ENCODE results near the gene PURB. TPM values are rescaled to one million over a fixed set of nuclear protein-coding genes. Genes with fewer than 3 reads are reported as not detected.

The PURB gene
- total and polyA plus RNA-seq, 4 experiments from 2014 or later, result 1.1 to 27.4 (median 14.4) TPM

- no peaks in the 10 kb centered on the region for H3K9me3 ChIP-seq (ENCODE audit: control insufficient read depth in 1 of 2, low read length in 2 of 2)
- ChIA-PET CTCF (ENCODE audit: partially characterized antibody) (interaction anchor here (0.8 to 1.1 kb wide), 3 partner anchors 25 to 79 kb away, joined by 3 read pairs; no protein-coding TSS in a partner anchor), POLR2A (ENCODE audit: partially characterized antibody) (no interaction called here)
- Mint-ChIP-seq H3K36me3 (no peaks in the 10 kb centered on the region), H3K4me3 (peak overlapping the region in 1 of 8 donors; percentile 35), H3K9me3 (peaks cover 0 to 2% (median 0%) of the 10 kb centered on the region in 8 donors), H3K27me3 (no peaks in the 10 kb centered on the region), H3K4me1 (peaks cover 22 to 34% (median 28%) of the 10 kb centered on the region in 4 donors), H3K27ac (peak overlapping the region in 4 of 7 donors; percentile 23 to 87 (median 46))
- H3K4me1 ChIP-seq (ENCODE audit: insufficient read depth, low read length), result peaks cover 23% of the 10 kb centered on the region
- H3K27ac ChIP-seq (ENCODE audit: low read depth, low read length), result no peak overlapping the region
- intact Hi-C loops (cut with micrococcal nuclease), result no loop called here
- no peaks in the 10 kb centered on the region for H3K36me3 ChIP-seq (ENCODE audit: insufficient read depth, low read length)
- no peaks in the 10 kb centered on the region for H3K27me3 ChIP-seq (ENCODE audit: insufficient read depth, low read length)
- no peak for DNase-seq
- no peak overlapping the region for H3K4me3 ChIP-seq (ENCODE audit: low read length in 2 of 2)
Measured at GRCh38 chr7:44894888-44895580, 9.7 kb upstream of the PURB start.

GRCh38 chr7:44893710-44894234, 8.4 kb upstream of the PURB start:
- Mint-ChIP-seq H3K36me3 (no peaks in the 10 kb centered on the region), H3K27ac (peak overlapping the region in 2 of 7 donors; percentile 62 to 83), H3K9me3 (peaks cover 0 to 2% (median 0%) of the 10 kb centered on the region in 8 donors), H3K27me3 (no peaks in the 10 kb centered on the region), H3K4me3 (no peak overlapping the region), H3K4me1 (peaks cover 22 to 37% (median 29%) of the 10 kb centered on the region in 4 donors)
- CTCF ChIA-PET (ENCODE audit: partially characterized antibody), result interaction anchor here (0.8 kb wide), 1 partner anchor 27 kb away, joined by 3 read pairs; no protein-coding TSS in a partner anchor
- Histone ChIP-seq H3K4me1 (ENCODE audit: insufficient read depth, low read length) (peaks cover 23% of the 10 kb centered on the region), H3K4me3 (ENCODE audit: low read length in 2 of 2) (no peak overlapping the region), H3K27ac (ENCODE audit: low read depth, low read length) (no peak overlapping the region), H3K9me3 (ENCODE audit: control insufficient read depth in 1 of 2, low read length in 2 of 2) (no peaks in the 10 kb centered on the region), H3K27me3 (ENCODE audit: insufficient read depth, low read length) (no peaks in the 10 kb centered on the region), H3K36me3 (ENCODE audit: insufficient read depth, low read length) (no peaks in the 10 kb centered on the region)
- intact Hi-C loops (cut with micrococcal nuclease), result no loop called here
- DNase-seq, result no peak
- POLR2A ChIA-PET (ENCODE audit: partially characterized antibody), result interaction anchor here (1.5 kb wide), 1 partner anchor 11 kb away, joined by 3 read pairs; no protein-coding TSS in a partner anchor

GRCh38 chr7:44891791-44892190, 6.5 kb upstream of the PURB start:
- DNase-seq, result no peak
- H3K4me3 Mint-ChIP-seq, result peak overlapping the region in 7 of 8 donors; percentile 45 to 71 (median 66)
- intact Hi-C loops (cut with micrococcal nuclease), result no loop called here
- Histone ChIP-seq H3K27me3 (ENCODE audit: insufficient read depth, low read length) (no peaks in the 10 kb centered on the region), H3K36me3 (ENCODE audit: insufficient read depth, low read length) (no peaks in the 10 kb centered on the region), H3K4me3 (ENCODE audit: low read length in 2 of 2) (no peak overlapping the region), H3K27ac (ENCODE audit: low read depth, low read length) (peak overlapping the region; percentile 60), H3K4me1 (ENCODE audit: insufficient read depth, low read length) (peaks cover 26% of the 10 kb centered on the region), H3K9me3 (ENCODE audit: control insufficient read depth in 1 of 2, low read length in 2 of 2) (no peaks in the 10 kb centered on the region)
- H3K9me3 Mint-ChIP-seq, result peaks cover 0 to 2% (median 0%) of the 10 kb centered on the region in 8 donors
- POLR2A ChIA-PET (ENCODE audit: partially characterized antibody), result interaction anchor here (0.8 to 2.1 kb wide), 3 partner anchors 10 to 686 kb away, joined by 3 to 9 read pairs (median 3); no protein-coding TSS in a partner anchor
- no peaks in the 10 kb centered on the region for H3K36me3 Mint-ChIP-seq
- CTCF ChIA-PET (ENCODE audit: partially characterized antibody), result interaction anchor here (0.6 to 1.7 kb wide), 5 partner anchors 28 to 82 kb away, joined by 3 to 7 read pairs (median 3); no protein-coding TSS in a partner anchor
- no peaks in the 10 kb centered on the region for H3K27me3 Mint-ChIP-seq
- H3K4me1 Mint-ChIP-seq, result peaks cover 19 to 40% (median 23%) of the 10 kb centered on the region in 4 donors
- peak overlapping the region; percentile 85 to 99 (median 92) for H3K27ac Mint-ChIP-seq

DNA sequence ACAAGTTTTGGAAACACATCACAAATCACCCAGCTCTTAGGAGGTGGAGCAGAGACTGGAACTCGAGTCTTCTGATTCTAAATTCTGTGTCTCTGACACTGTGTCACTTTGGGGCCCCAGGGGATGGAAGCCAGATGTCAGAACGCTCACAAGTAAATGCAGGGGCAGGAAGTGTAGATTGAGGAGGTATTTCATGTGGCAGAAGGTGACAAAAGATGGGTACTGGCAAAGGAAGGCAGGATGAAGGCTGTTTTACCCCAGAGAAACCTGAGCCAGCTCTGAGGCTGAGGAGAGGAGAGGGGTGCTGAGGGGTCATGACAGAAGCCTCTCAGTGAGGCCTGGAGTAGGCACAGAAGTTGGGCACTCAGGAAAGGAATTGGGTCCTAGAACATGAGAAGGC, 6.0 kb upstream of the PURB start:
- peak overlapping the region; percentile 60 for H3K27ac ChIP-seq (ENCODE audit: low read depth, low read length)

DNA sequence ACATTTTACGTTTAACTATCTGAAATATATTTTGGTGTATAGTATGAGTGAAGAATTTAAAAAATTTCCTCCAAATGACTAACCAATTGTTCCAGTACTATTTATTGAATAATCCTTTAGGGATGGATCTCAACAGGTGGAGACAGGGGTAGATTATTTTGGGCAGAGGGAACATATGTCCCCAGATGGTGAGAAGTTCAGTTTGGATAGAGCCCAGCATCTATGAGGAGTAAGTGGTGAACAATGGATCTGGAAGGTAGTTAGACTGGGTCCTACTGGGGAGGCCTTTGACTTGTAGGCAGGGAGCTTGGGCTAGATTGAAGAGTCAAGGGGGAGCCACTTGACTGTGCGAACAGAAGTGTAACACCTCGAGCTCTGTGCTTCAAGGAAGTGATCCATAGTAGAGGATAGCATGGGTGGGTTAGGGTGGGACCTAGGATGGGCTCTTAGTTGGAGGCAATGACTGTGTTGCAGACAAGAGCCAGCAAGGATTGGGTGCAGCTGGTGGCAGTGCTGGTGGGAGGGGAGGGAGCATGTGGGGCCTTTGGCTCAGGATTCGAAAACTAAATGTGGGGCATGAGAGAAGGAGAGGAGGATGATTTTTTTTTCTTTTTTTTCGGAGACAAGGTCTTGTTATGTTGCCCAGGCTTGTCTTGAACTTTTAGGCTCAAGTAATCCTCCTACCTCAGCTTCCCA, 3.9 kb upstream of the PURB start:
- H3K27ac Mint-ChIP-seq, result peak overlapping the region; percentile 64 to 100 (median 84)
- peak overlapping the region in 1 of 8 donors; percentile 26 for H3K4me3 Mint-ChIP-seq
- peaks cover 3 to 11% of the 10 kb centered on the region in 2 donors for H3K36me3 Mint-ChIP-seq
- Histone ChIP-seq H3K4me1 (ENCODE audit: insufficient read depth, low read length) (peaks cover 40% of the 10 kb centered on the region), H3K4me3 (ENCODE audit: low read length in 2 of 2) (no peak overlapping the region), H3K9me3 (ENCODE audit: control insufficient read depth in 1 of 2, low read length in 2 of 2) (no peaks in the 10 kb centered on the region), H3K36me3 (ENCODE audit: insufficient read depth, low read length) (no peaks in the 10 kb centered on the region), H3K27me3 (ENCODE audit: insufficient read depth, low read length) (no peaks in the 10 kb centered on the region), H3K27ac (ENCODE audit: low read depth, low read length) (no peak overlapping the region)
- no peaks in the 10 kb centered on the region for H3K27me3 Mint-ChIP-seq
- CTCF ChIA-PET (ENCODE audit: partially characterized antibody), result interaction anchor here (1.0 kb wide), 1 partner anchor 32 kb away, joined by 3 read pairs; no protein-coding TSS in a partner anchor
- H3K9me3 Mint-ChIP-seq, result peaks cover 0 to 8% (median 3%) of the 10 kb centered on the region in 8 donors
- no peak for DNase-seq
- intact Hi-C loops (cut with micrococcal nuclease), result no loop called here
- POLR2A ChIA-PET (ENCODE audit: partially characterized antibody), result no interaction called here
- H3K4me1 Mint-ChIP-seq, result peaks cover 27 to 61% (median 35%) of the 10 kb centered on the region in 4 donors

More for the DNA sequence above, 6.0 kb upstream of the PURB start:
- H3K36me3 Mint-ChIP-seq, result no peaks in the 10 kb centered on the region
- no peaks in the 10 kb centered on the region for H3K27me3 Mint-ChIP-seq
- no peaks in the 10 kb centered on the region for H3K36me3 ChIP-seq (ENCODE audit: insufficient read depth, low read length)
- intact Hi-C loops (cut with micrococcal nuclease), result no loop called here
- H3K27ac Mint-ChIP-seq, result peak overlapping the region; percentile 85 to 99 (median 92)
- H3K4me3 ChIP-seq (ENCODE audit: low read length in 2 of 2), result no peak overlapping the region
- CTCF ChIA-PET (ENCODE audit: partially characterized antibody), result interaction anchor here (0.6 to 1.7 kb wide), 6 partner anchors 10 to 82 kb away, joined by 3 to 7 read pairs (median 3); no protein-coding TSS in a partner anchor
- peak; percentile 63 to 69 (median 67) for DNase-seq
- no peaks in the 10 kb centered on the region for H3K9me3 ChIP-seq (ENCODE audit: control insufficient read depth in 1 of 2, low read length in 2 of 2)
- POLR2A ChIA-PET (ENCODE audit: partially characterized antibody), result interaction anchor here (0.8 to 2.1 kb wide), 5 partner anchors 10 to 686 kb away, joined by 3 to 9 read pairs (median 3); partner anchors contain the start of gene TMED4
- H3K4me3 Mint-ChIP-seq, result peak overlapping the region; percentile 45 to 71 (median 66)
- peaks cover 0 to 2% (median 0%) of the 10 kb centered on the region in 8 donors for H3K9me3 Mint-ChIP-seq
- H3K4me1 Mint-ChIP-seq, result peaks cover 19 to 45% (median 25%) of the 10 kb centered on the region in 4 donors
- H3K4me1 ChIP-seq (ENCODE audit: insufficient read depth, low read length), result peaks cover 30% of the 10 kb centered on the region
- no peaks in the 10 kb centered on the region for H3K27me3 ChIP-seq (ENCODE audit: insufficient read depth, low read length)

DNA sequence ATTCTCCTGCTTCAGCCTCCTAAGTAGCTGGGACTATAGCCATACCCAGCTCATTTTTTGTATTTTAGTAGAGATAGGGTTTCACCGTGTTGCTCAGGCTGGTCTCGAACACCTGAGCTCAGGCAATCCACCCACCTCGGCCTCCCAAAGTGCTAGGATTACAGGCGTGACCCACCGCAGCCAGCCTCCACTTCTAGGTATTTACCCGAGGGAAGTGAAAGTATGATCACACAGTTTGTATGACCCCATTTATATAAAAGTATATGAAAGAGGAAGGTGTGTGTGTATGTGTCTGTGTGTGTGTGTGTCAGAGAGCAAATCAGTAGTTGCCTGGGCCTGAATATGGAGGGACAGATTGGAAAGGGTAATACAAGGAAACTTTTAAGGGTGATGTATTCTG, 2.0 kb upstream of the PURB start:
- ChIA-PET CTCF (ENCODE audit: partially characterized antibody) (interaction anchor here (0.7 kb wide), 1 partner anchor 30 kb away, joined by 3 read pairs; no protein-coding TSS in a partner anchor), POLR2A (ENCODE audit: partially characterized antibody) (interaction anchor here (3.6 kb wide), 1 partner anchor 281 kb away, joined by 33 read pairs; the partner anchor contains the start of gene OGDH)
- Mint-ChIP-seq H3K27me3 (no peaks in the 10 kb centered on the region), H3K4me3 (peak overlapping the region in 5 of 8 donors; percentile 5 to 66 (median 11)), H3K27ac (peak overlapping the region; percentile 63 to 100 (median 100)), H3K36me3 (peaks cover 7 to 13% of the 10 kb centered on the region in 2 donors), H3K9me3 (peaks cover 0 to 23% (median 9%) of the 10 kb centered on the region in 8 donors), H3K4me1 (peaks cover 26 to 66% (median 39%) of the 10 kb centered on the region in 4 donors)
- H3K9me3 ChIP-seq (ENCODE audit: control insufficient read depth in 1 of 2, low read length in 2 of 2), result no peaks in the 10 kb centered on the region
- H3K36me3 ChIP-seq (ENCODE audit: insufficient read depth, low read length), result no peaks in the 10 kb centered on the region
- peak overlapping the region; percentile 96 for H3K27ac ChIP-seq (ENCODE audit: low read depth, low read length)
- intact Hi-C loops (cut with micrococcal nuclease), result no loop called here
- H3K4me1 ChIP-seq (ENCODE audit: insufficient read depth, low read length), result peaks cover 56% of the 10 kb centered on the region
- H3K4me3 ChIP-seq (ENCODE audit: low read length in 2 of 2), result no peak overlapping the region
- H3K27me3 ChIP-seq (ENCODE audit: insufficient read depth, low read length), result no peaks in the 10 kb centered on the region
- DNase-seq, result no peak
